GM18517 (cell line): ENCODE data around the gene NCOA6.
"Not testable (repeated sequence)": the region's sequence is repeated elsewhere in the genome, so short reads cannot be mapped to it uniquely, and the experiment has no call there.

Experiments
- ATAC-seq: cut with Tn5 transposase; IDR thresholded peaks from one replicate; pipeline ENCODE4 v1.9.1; 2021; ENCODE audit warnings: mild to moderate bottlenecking, moderate library complexity; ENCODE audit not compliant: unreplicated experiment

Gene NCOA6

GRCh38 chr20:34831936-34832335, 6.5 kb upstream of the NCOA6 start:
- no peak for ATAC-seq

- ATAC-seq: no peak
Observed at GRCh38 chr20:34829191-34829590, 3.7 kb upstream of the NCOA6 start.

- peak; percentile 57 for ATAC-seq
Observed at GRCh38 chr20:34824806-34825529, 483 bp downstream of the NCOA6 start.

- ATAC-seq: peak; percentile 53
Observed at GRCh38 chr20:34824452-34824805, 1.0 kb downstream of the NCOA6 start.

GRCh38 chr20:34824026-34824425, 1.4 kb downstream of the NCOA6 start:
- ATAC-seq: no peak

GRCh38 chr20:34820805-34821578, 4.5 kb downstream of the NCOA6 start:
- no peak for ATAC-seq

- no peak for ATAC-seq
Observed at GRCh38 chr20:34817801-34818200, 7.7 kb downstream of the NCOA6 start.

GRCh38 chr20:34817072-34817471, 8.4 kb downstream of the NCOA6 start:
- ATAC-seq: no peak

- no peak for ATAC-seq
Observed at GRCh38 chr20:34815636-34816035, 9.8 kb downstream of the NCOA6 start.

- ATAC-seq: no peak
Observed at GRCh38 chr20:34808583-34808982, 16.9 kb downstream of the NCOA6 start.

GRCh38 chr20:34807944-34808465, 17.4 kb downstream of the NCOA6 start:
- not testable (repeated sequence) for ATAC-seq

- ATAC-seq: no peak
Observed at GRCh38 chr20:34806255-34806654, 19.2 kb downstream of the NCOA6 start.

- no peak for ATAC-seq
Observed at GRCh38 chr20:34798871-34799270, 26.6 kb downstream of the NCOA6 start.

- no peak for ATAC-seq
Observed at GRCh38 chr20:34798328-34798727, 27.1 kb downstream of the NCOA6 start.

GRCh38 chr20:34797012-34797995, 28.1 kb downstream of the NCOA6 start:
- no peak for ATAC-seq

- no peak for ATAC-seq
Observed at GRCh38 chr20:34794006-34794585, 31.4 kb downstream of the NCOA6 start.

- ATAC-seq: no peak
Observed at GRCh38 chr20:34792687-34793363, 32.6 kb downstream of the NCOA6 start.

GRCh38 chr20:34791289-34792020, 34.0 kb downstream of the NCOA6 start:
- no peak for ATAC-seq

GRCh38 chr20:34781220-34781619, 44.2 kb downstream of the NCOA6 start:
- no peak for ATAC-seq
